ENCODE measurements around the gene CREBL2. TPM values are rescaled to one million over a fixed set of nuclear protein-coding genes. Genes with fewer than 3 reads are reported as not detected.
A peak's percentile ranks its signal among the peaks of the same experiment; 100 is the strongest.

CREBL2 gene
- total and polyA plus RNA-seq, 2 of the 13 experiments (the other 11 are each of a cell fraction or from before 2014, with no cell fraction given), result 6.9 to 8.4 TPM

- TF ChIP-seq ZSCAN29 (CRISPR knock-in tag; conservative IDR thresholded peaks at IDR 0.05) (peak; percentile 57; the same call in 1 of the 2 replicates), ZNF556 (CRISPR knock-in tag; IDR thresholded peaks at IDR 0.05; ENCODE audit: borderline replicate concordance) (peak; percentile 65; the same call in 1 of the 2 replicates), JUNB (CRISPR knock-in tag; IDR thresholded peaks at IDR 0.05; ENCODE audit: borderline replicate concordance) (no peak), ZNF260 (CRISPR knock-in tag; IDR thresholded peaks at IDR 0.05; ENCODE audit: borderline replicate concordance, low read depth) (no peak), HDAC6 (IDR thresholded peaks at IDR 0.05; ENCODE audit: low read depth, low read length) (no peak), ZNF549 (CRISPR knock-in tag; IDR thresholded peaks at IDR 0.05) (no peak), PLSCR1 (CRISPR knock-in tag; IDR thresholded peaks at IDR 0.05; ENCODE audit: borderline replicate concordance) (no peak), HES4 (CRISPR knock-in tag; IDR thresholded peaks at IDR 0.05; ENCODE audit: borderline replicate concordance) (no peak; the same call in 1 of the 2 replicates), ZBTB46 (CRISPR knock-in tag; IDR thresholded peaks at IDR 0.05; ENCODE audit: borderline replicate concordance) (no peak), NBN (conservative IDR thresholded peaks at IDR 0.05) (no peak), PBX2 (CRISPR knock-in tag; IDR thresholded peaks at IDR 0.05) (no peak), ZNF7 (CRISPR knock-in tag; IDR thresholded peaks at IDR 0.05) (no peak), ZNF543 (CRISPR knock-in tag; IDR thresholded peaks at IDR 0.05) (peak; percentile 93), ZNF124 (CRISPR knock-in tag; IDR thresholded peaks at IDR 0.05) (peak; percentile 52), PCBP2 (optimal IDR thresholded peaks at IDR 0.05; ENCODE audit: low read depth, low read length, poor library complexity, severe bottlenecking) (no peak), SYNCRIP (IDR thresholded peaks at IDR 0.05; ENCODE audit: insufficient read depth, low read depth, low read length) (no peak), RORA (CRISPR knock-in tag; IDR thresholded peaks at IDR 0.05) (no peak)
- TF ChIP-seq, protein P1, sequence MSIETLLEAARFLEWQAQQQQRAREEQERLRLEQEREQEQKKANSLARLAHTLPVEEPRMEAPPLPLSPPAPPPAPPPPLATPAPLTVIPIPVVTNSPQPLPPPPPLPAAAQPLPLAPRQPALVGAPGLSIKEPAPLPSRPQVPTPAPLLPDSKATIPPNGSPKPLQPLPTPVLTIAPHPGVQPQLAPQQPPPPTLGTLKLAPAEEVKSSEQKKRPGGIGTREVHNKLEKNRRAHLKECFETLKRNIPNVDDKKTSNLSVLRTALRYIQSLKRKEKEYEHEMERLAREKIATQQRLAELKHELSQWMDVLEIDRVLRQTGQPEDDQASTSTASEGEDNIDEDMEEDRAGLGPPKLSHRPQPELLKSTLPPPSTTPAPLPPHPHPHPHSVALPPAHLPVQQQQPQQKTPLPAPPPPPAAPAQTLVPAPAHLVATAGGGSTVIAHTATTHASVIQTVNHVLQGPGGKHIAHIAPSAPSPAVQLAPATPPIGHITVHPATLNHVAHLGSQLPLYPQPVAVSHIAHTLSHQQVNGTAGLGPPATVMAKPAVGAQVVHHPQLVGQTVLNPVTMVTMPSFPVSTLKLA (IDR thresholded peaks at IDR 0.05), result no peak
- TF ChIP-seq, protein P2, sequence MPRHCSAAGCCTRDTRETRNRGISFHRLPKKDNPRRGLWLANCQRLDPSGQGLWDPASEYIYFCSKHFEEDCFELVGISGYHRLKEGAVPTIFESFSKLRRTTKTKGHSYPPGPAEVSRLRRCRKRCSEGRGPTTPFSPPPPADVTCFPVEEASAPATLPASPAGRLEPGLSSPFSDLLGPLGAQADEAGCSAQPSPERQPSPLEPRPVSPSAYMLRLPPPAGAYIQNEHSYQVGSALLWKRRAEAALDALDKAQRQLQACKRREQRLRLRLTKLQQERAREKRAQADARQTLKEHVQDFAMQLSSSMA (CRISPR knock-in tag; IDR thresholded peaks at IDR 0.05), result peak; percentile 82
- TF ChIP-seq, protein P3, sequence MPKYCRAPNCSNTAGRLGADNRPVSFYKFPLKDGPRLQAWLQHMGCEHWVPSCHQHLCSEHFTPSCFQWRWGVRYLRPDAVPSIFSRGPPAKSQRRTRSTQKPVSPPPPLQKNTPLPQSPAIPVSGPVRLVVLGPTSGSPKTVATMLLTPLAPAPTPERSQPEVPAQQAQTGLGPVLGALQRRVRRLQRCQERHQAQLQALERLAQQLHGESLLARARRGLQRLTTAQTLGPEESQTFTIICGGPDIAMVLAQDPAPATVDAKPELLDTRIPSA (CRISPR knock-in tag; IDR thresholded peaks at IDR 0.05; ENCODE audit: borderline replicate concordance), result no peak
- TF ChIP-seq, protein P4, sequence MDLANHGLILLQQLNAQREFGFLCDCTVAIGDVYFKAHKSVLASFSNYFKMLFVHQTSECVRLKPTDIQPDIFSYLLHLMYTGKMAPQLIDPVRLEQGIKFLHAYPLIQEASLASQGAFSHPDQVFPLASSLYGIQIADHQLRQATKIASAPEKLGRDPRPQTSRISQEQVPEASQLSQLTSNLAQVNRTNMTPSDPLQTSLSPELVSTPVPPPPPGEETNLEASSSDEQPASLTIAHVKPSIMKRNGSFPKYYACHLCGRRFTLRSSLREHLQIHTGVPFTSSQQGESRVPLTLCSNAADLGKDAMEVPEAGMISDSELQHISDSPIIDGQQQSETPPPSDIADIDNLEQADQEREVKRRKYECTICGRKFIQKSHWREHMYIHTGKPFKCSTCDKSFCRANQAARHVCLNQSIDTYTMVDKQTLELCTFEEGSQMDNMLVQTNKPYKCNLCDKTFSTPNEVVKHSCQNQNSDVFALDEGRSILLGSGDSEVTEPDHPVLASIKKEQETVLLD (CRISPR knock-in tag; IDR thresholded peaks at IDR 0.05; ENCODE audit: low read depth), result peak; percentile 91
Measured at GRCh38 chr12:12611512-12612306, at the start of gene CREBL2 (continued).

Measured in HepG2 (cell line).